Small intestine (tissue), 7 donors: ENCODE results near the gene PTCD3. TPM values are rescaled to one million over a fixed set of nuclear protein-coding genes. Genes with fewer than 3 reads are reported as not detected.

Experiments
- DNase-seq, 2 donors: peaks; one replicate each; pipeline versions ENCODE4 v3.0.0 to v3.0.0-alpha.2; 2013
- FAIRE-seq: peaks from 2 replicates; lab custom pipeline; 2012; peaks lifted over from hg19 to GRCh38; lab: Jason Lieb, UNC
- H3K27ac ChIP-seq, 3 donors: one replicate each; pipeline ENCODE4 v1.5.1; 2013; ENCODE audit warnings: low read length in 2 of 3, mild to moderate bottlenecking in 2 of 3, control low read depth in 1 of 3, inconsistent platforms in 1 of 3, low read depth in 1 of 3, moderate library complexity in 1 of 3
- H3K27me3 ChIP-seq, 3 donors: one replicate each; pipeline ENCODE4 v1.6.1; 2013; ENCODE audit warnings: low read length in 3 of 3, inconsistent platforms in 1 of 3; ENCODE audit not compliant: control insufficient read depth in 3 of 3, insufficient read depth in 3 of 3
- H3K36me3 ChIP-seq, 3 donors: one replicate each; pipeline ENCODE4 v1.6.1; 2013; ENCODE audit warnings: low read length in 3 of 3, inconsistent platforms in 1 of 3, low read depth in 1 of 3, mild to moderate bottlenecking in 1 of 3, moderate library complexity in 1 of 3; ENCODE audit not compliant: control insufficient read depth in 3 of 3, insufficient read depth in 2 of 3
- H3K4me1 ChIP-seq, 3 donors: one replicate each; pipeline ENCODE4 v1.6.1; 2013; ENCODE audit warnings: low read length in 2 of 3, inconsistent platforms in 1 of 3, low read depth in 1 of 3, mild to moderate bottlenecking in 1 of 3, moderate library complexity in 1 of 3; ENCODE audit not compliant: control insufficient read depth in 3 of 3, insufficient read depth in 2 of 3
- H3K4me3 ChIP-seq, 3 donors: one replicate each; pipeline ENCODE4 v1.5.1; 2013; ENCODE audit warnings: low read length in 3 of 3, control low read depth in 1 of 3, inconsistent platforms in 1 of 3, low read depth in 1 of 3, mild to moderate bottlenecking in 1 of 3, moderate library complexity in 1 of 3
- H3K9me3 ChIP-seq, 2 donors: one replicate each; pipeline ENCODE4 v1.6.1; 2013; ENCODE audit warnings: low read depth in 1 of 2, low read length in 1 of 2; ENCODE audit not compliant: control insufficient read depth in 2 of 2, insufficient read depth in 1 of 2
- WGBS, 3 donors: extraction: QIAGEN DNeasy Blood & Tissue Kit; methylation state at CpG; one replicate each; pipeline ENCODE4 v1.1.7; 2013; 5-methylcytosine and 5-hydroxymethylcytosine counted together
- polyA plus RNA-seq, 4 donors: library from polyadenylated mRNA; stranded (reverse) in 3 of 4; unstranded in 1 of 4; fragments of 200-250 nt in 3 of 4; fragments of 120-200 nt in 1 of 4; gene quantifications; one replicate each; pipeline versions ENCODE4 v1.2.1 to v1.2.3, GENCODE V29; 2013
- donor health status: healthy with polysubstance abuse.
- donor health status: control.
- donor health status: control.
- donor health status: Bipolar disorder and iron deficiency.
- donor health status: healthy.

Gene PTCD3
- polyA plus RNA-seq, 4 donors, result 14.1 to 86.1 (median 25.0) TPM

GRCh38 chr2:86094229-86094628, 11.8 kb upstream of the PTCD3 start:
- Histone ChIP-seq H3K36me3 (peaks cover 5 to 33% (median 15%) of the 10 kb centered on the region in 3 donors), H3K27ac (no peak overlapping the region), H3K4me1 (no peaks in the 10 kb centered on the region), H3K9me3 (no peaks in the 10 kb centered on the region), H3K27me3 (no peaks in the 10 kb centered on the region), H3K4me3 (no peak overlapping the region)
- FAIRE-seq (no peak), DNase-seq (no peak)
- WGBS, 3 donors, result 28 to 59% (median 31%) methylated on average over 1 of the region's 1 CpG

GRCh38 chr2:86097114-86097896, 8.7 kb upstream of the PTCD3 start:
- peaks cover 6 to 28% (median 17%) of the 10 kb centered on the region in 3 donors for H3K36me3 ChIP-seq
- H3K4me1 ChIP-seq, result no peaks in the 10 kb centered on the region
- no peaks in the 10 kb centered on the region for H3K27me3 ChIP-seq
- H3K4me3 ChIP-seq, result no peak overlapping the region
- FAIRE-seq (no peak), DNase-seq (no peak)
- H3K9me3 ChIP-seq, result no peaks in the 10 kb centered on the region
- 95 to 99% (median 97%) methylated on average over 3 of the region's 3 CpGs for WGBS, 3 donors
- no peak overlapping the region for H3K27ac ChIP-seq

GRCh38 chr2:86097913-86098312, 8.1 kb upstream of the PTCD3 start:
- no peak overlapping the region for H3K27ac ChIP-seq
- peaks cover 6 to 27% (median 17%) of the 10 kb centered on the region in 3 donors for H3K36me3 ChIP-seq
- 89 to 96% (median 90%) methylated on average over 1 of the region's 1 CpG for WGBS, 3 donors
- H3K27me3 ChIP-seq, result no peaks in the 10 kb centered on the region
- no peak overlapping the region for H3K4me3 ChIP-seq
- FAIRE-seq, result no peak
- DNase-seq, result no peak
- no peaks in the 10 kb centered on the region for H3K4me1 ChIP-seq
- H3K9me3 ChIP-seq, result no peaks in the 10 kb centered on the region

GRCh38 chr2:86102157-86102556, 3.9 kb upstream of the PTCD3 start:
- Histone ChIP-seq H3K4me1 (peaks cover 0 to 3% (median 2%) of the 10 kb centered on the region in 3 donors), H3K36me3 (peaks cover 3 to 20% (median 8%) of the 10 kb centered on the region in 3 donors), H3K9me3 (no peaks in the 10 kb centered on the region), H3K4me3 (no peak overlapping the region), H3K27ac (no peak overlapping the region), H3K27me3 (no peaks in the 10 kb centered on the region)
- FAIRE-seq, result no peak
- no peak for DNase-seq

- H3K36me3 ChIP-seq, result peaks cover 0 to 5% (median under 1%) of the 10 kb centered on the region in 3 donors
- peak within 1 kb of the TSS; percentile 42 to 84 (median 64) for H3K27ac ChIP-seq
- FAIRE-seq (no peak), DNase-seq (peak; percentile 96 to 98)
- no peaks in the 10 kb centered on the region for H3K9me3 ChIP-seq
- peaks cover 0 to 7% (median 6%) of the 10 kb centered on the region in 3 donors for H3K4me1 ChIP-seq
- 0% methylated on average over 38 of the region's 38 CpGs for WGBS, 3 donors
- H3K4me3 ChIP-seq, result peak within 1 kb of the TSS; percentile 66 to 98 (median 94)
- no peaks in the 10 kb centered on the region for H3K27me3 ChIP-seq
Measured at GRCh38 chr2:86105252-86105968, 625 bp upstream of the PTCD3 start, which contains the start of gene POLR1A. Gene POLR1A, minus strand, starts transcription at chr2:86105886. Its CDS starts 110 bp downstream, at chr2:86105776.

GRCh38 chr2:86107031-86107430, 996 bp downstream of the PTCD3 start:
- WGBS, 3 donors, result 6 to 15% (median 7%) methylated on average over 5 of the region's 5 CpGs
- peak; percentile 27 to 34 for DNase-seq
- peak overlapping the region in 2 of 3 donors; percentile 66 to 98 for H3K4me3 ChIP-seq
- FAIRE-seq, result no peak
- no peaks in the 10 kb centered on the region for H3K27me3 ChIP-seq
- peak overlapping the region in 1 of 3 donors; percentile 64 for H3K27ac ChIP-seq
- H3K9me3 ChIP-seq, result no peaks in the 10 kb centered on the region
- H3K4me1 ChIP-seq, result peaks cover 0 to 7% (median 6%) of the 10 kb centered on the region in 3 donors
- peaks cover 0 to 9% (median 5%) of the 10 kb centered on the region in 3 donors for H3K36me3 ChIP-seq

- DNase-seq, result no peak
- H3K9me3 ChIP-seq, result no peaks in the 10 kb centered on the region
- H3K27ac ChIP-seq, result no peak overlapping the region
- no peak for FAIRE-seq
- H3K4me1 ChIP-seq, result no peaks in the 10 kb centered on the region
- peaks cover 20 to 45% (median 42%) of the 10 kb centered on the region in 3 donors for H3K36me3 ChIP-seq
- 93 to 96% (median 95%) methylated on average over 2 of the region's 2 CpGs for WGBS, 3 donors
- no peak overlapping the region for H3K4me3 ChIP-seq
- no peaks in the 10 kb centered on the region for H3K27me3 ChIP-seq
Measured at GRCh38 chr2:86118130-86118529, 12.1 kb downstream of the PTCD3 start.

GRCh38 chr2:86123328-86123925, 17.4 kb downstream of the PTCD3 start:
- WGBS, 3 donors, result 78 to 89% (median 84%) methylated on average over 5 of the region's 5 CpGs
- no peak overlapping the region for H3K27ac ChIP-seq
- peaks cover 20 to 50% (median 35%) of the 10 kb centered on the region in 3 donors for H3K36me3 ChIP-seq
- DNase-seq (no peak), FAIRE-seq (no peak)
- H3K4me1 ChIP-seq, result no peaks in the 10 kb centered on the region
- H3K27me3 ChIP-seq, result no peaks in the 10 kb centered on the region
- no peak overlapping the region for H3K4me3 ChIP-seq
- H3K9me3 ChIP-seq, result no peaks in the 10 kb centered on the region
